ENCODE measurements around the gene GNB4. TPM values are rescaled to one million over a fixed set of nuclear protein-coding genes. Genes with fewer than 3 reads are reported as not detected.

GNB4 gene
- total RNA-seq, 1 donor, result 63.4 TPM

GRCh38 chr3:179428876-179429548 is 22.3 kb downstream of the GNB4 start:
- no peak for TF ChIP-seq CTCF (IDR thresholded peaks at IDR 0.05; ENCODE audit: insufficient read depth, low read length)
- no peak overlapping the region for H3K4me3 ChIP-seq (ENCODE audit: low read depth, low read length)
- no peak for DNase-seq (ENCODE audit: low read depth)

- H3K4me3 ChIP-seq (ENCODE audit: low read depth, low read length), result no peak overlapping the region
- no peak for TF ChIP-seq CTCF (IDR thresholded peaks at IDR 0.05; ENCODE audit: insufficient read depth, low read length)
- DNase-seq (ENCODE audit: low read depth), result no peak
Measured at GRCh38 chr3:179425075-179425474, 26.2 kb downstream of the GNB4 start.

GRCh38 chr3:179421500-179421899 is 29.8 kb downstream of the GNB4 start:
- peak; percentile 67 for DNase-seq (ENCODE audit: low read depth)
- H3K4me3 ChIP-seq (ENCODE audit: low read depth, low read length), result no peak overlapping the region
- TF ChIP-seq CTCF (IDR thresholded peaks at IDR 0.05; ENCODE audit: insufficient read depth, low read length), result peak; percentile 63

- H3K4me3 ChIP-seq (ENCODE audit: low read depth, low read length), result no peak overlapping the region
- no peak for TF ChIP-seq CTCF (IDR thresholded peaks at IDR 0.05; ENCODE audit: insufficient read depth, low read length)
- no peak for DNase-seq (ENCODE audit: low read depth)
Measured at GRCh38 chr3:179418610-179419009, 32.7 kb downstream of the GNB4 start.

- TF ChIP-seq CTCF (IDR thresholded peaks at IDR 0.05; ENCODE audit: insufficient read depth, low read length), result no peak
- no peak overlapping the region for H3K4me3 ChIP-seq (ENCODE audit: low read depth, low read length)
- DNase-seq (ENCODE audit: low read depth), result peak; percentile 65
Measured at GRCh38 chr3:179416681-179417080, 34.6 kb downstream of the GNB4 start.

GRCh38 chr3:179415377-179415776 is 35.9 kb downstream of the GNB4 start:
- DNase-seq (ENCODE audit: low read depth), result no peak
- no peak overlapping the region for H3K4me3 ChIP-seq (ENCODE audit: low read depth, low read length)
- no peak for TF ChIP-seq CTCF (IDR thresholded peaks at IDR 0.05; ENCODE audit: insufficient read depth, low read length)

- no peak overlapping the region for H3K4me3 ChIP-seq (ENCODE audit: low read depth, low read length)
- no peak for DNase-seq (ENCODE audit: low read depth)
- no peak for TF ChIP-seq CTCF (IDR thresholded peaks at IDR 0.05; ENCODE audit: insufficient read depth, low read length)
Measured at GRCh38 chr3:179414804-179415203, 36.5 kb downstream of the GNB4 start.
